ENCODE results near the gene SAP30BP.

SAP30BP gene

GRCh38 chr17:75729351-75729750 is 62.2 kb downstream of the SAP30BP start:
- H3K4me1 ChIP-seq: no peaks in the 10 kb centered on the region
- no peak overlapping the region for H3K4me2 ChIP-seq (ENCODE audit: low read length)
- no peak overlapping the region for H3K4me3 ChIP-seq (ENCODE audit: low read depth, low read length)
- no peak overlapping the region for H3K9ac ChIP-seq
- H3K36me3 ChIP-seq (ENCODE audit: control insufficient read depth, insufficient read depth, low read length): no peaks in the 10 kb centered on the region
- no peaks in the 10 kb centered on the region for H3K79me2 ChIP-seq
- H3K27me3 ChIP-seq (ENCODE audit: control insufficient read depth, insufficient read depth, low read length): no peaks in the 10 kb centered on the region
- H3K9me3 ChIP-seq (ENCODE audit: control insufficient read depth, low read length): no peaks in the 10 kb centered on the region
- TF ChIP-seq CTCF (IDR thresholded peaks at IDR 0.05): no peak
- no peak overlapping the region for H2AFZ ChIP-seq
- H3K27ac ChIP-seq: no peak overlapping the region

DNA sequence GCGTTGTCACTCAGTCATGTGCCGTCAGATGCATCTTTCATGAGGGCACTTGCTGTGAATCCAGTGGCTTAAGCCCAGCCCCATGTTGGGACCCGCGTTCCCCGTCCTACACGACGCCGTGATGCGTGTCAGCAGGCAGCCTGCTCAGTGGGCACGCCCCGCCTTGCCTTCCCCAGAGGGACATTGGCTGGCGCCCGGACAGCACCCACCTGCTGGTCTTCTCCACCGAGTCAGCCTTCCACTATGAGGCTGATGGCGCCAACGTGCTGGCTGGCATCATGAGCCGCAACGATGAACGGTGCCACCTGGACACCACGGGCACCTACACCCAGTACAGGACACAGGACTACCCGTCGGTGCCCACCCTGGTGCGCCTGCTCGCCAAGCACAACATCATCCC is 62.9 kb downstream of the SAP30BP start:
- H3K9ac ChIP-seq: no peak overlapping the region
- H3K27me3 ChIP-seq (ENCODE audit: control insufficient read depth, insufficient read depth, low read length): no peaks in the 10 kb centered on the region
- no peak for TF ChIP-seq CTCF (IDR thresholded peaks at IDR 0.05)
- H3K4me1 ChIP-seq: no peaks in the 10 kb centered on the region
- H3K4me2 ChIP-seq (ENCODE audit: low read length): no peak overlapping the region
- H3K27ac ChIP-seq: no peak overlapping the region
- H3K9me3 ChIP-seq (ENCODE audit: control insufficient read depth, low read length): no peaks in the 10 kb centered on the region
- H3K4me3 ChIP-seq (ENCODE audit: low read depth, low read length): no peak overlapping the region
- H3K79me2 ChIP-seq: no peaks in the 10 kb centered on the region
- H2AFZ ChIP-seq: no peak overlapping the region
- no peaks in the 10 kb centered on the region for H3K36me3 ChIP-seq (ENCODE audit: control insufficient read depth, insufficient read depth, low read length)

DNA sequence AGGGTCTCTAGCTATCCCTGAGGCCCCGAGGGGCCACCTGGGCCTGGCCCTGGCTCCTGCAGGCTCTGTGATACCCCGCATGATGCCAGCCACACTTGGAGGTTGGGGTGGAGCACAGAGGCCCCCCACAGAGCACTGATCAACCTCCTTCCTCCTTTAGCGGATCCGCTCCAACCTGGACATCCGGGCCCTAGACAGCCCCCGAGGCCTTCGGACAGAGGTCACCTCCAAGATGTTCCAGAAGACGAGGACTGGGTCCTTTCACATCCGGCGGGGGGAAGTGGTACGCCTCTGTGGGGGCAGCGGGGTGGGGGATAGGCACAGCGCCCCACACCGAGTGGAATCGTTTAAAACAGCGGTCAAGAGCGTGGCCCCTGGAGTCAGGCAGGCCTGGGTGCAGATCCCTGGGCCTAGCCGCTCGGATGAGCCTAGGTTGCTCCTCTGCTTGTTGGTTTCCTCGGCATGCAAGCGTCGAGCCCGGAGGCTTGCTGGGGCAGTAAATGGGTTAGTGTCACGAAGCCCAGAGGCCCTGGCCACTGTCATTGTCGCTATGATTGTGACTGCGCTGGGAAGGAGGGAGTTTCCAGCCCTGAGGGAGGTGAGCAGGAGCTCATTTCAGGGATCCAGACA is 64.1 kb downstream of the SAP30BP start:
- Histone ChIP-seq H3K9ac (no peak overlapping the region), H3K27ac (no peak overlapping the region), H3K36me3 (ENCODE audit: control insufficient read depth, insufficient read depth, low read length) (no peaks in the 10 kb centered on the region), H3K4me3 (ENCODE audit: low read depth, low read length) (no peak overlapping the region), H3K79me2 (no peaks in the 10 kb centered on the region), H3K4me1 (no peaks in the 10 kb centered on the region), H3K4me2 (ENCODE audit: low read length) (no peak overlapping the region), H3K27me3 (ENCODE audit: control insufficient read depth, insufficient read depth, low read length) (no peaks in the 10 kb centered on the region), H2AFZ (no peak overlapping the region), H3K9me3 (ENCODE audit: control insufficient read depth, low read length) (no peaks in the 10 kb centered on the region)
- no peak for TF ChIP-seq CTCF (IDR thresholded peaks at IDR 0.05)

DNA sequence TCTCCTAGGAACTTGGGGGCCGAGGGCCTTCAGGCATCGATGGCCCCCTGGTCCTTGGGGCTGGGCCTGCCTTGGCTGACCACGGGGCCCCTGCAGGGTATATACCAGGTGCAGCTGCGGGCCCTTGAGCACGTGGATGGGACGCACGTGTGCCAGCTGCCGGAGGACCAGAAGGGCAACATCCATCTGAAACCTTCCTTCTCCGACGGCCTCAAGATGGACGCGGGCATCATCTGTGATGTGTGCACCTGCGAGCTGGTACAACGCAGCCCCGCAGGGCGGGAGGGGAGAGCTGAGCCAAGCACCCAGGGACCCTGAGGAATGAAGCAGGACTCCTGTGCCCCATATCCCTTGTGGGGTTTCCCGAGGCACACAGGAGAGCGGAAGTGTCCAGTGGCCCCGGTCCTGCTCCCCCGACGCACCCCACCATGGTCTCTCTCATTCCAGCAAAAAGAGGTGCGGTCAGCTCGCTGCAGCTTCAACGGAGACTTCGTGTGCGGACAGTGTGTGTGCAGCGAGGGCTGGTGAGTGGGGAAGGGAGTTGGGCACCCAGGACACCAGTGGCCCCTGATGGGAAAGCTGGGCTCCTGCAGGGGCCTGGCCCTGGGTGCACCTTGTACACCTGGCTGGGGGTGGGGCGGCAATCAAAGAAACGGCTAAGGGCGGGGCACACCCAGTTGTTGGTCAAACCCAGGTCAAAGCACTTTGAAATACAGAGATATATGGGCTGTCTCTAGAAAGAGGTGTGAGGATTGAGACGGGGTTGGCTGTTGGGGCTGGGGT is 64.8 kb downstream of the SAP30BP start:
- H3K27me3 ChIP-seq (ENCODE audit: control insufficient read depth, insufficient read depth, low read length): no peaks in the 10 kb centered on the region
- no peaks in the 10 kb centered on the region for H3K9me3 ChIP-seq (ENCODE audit: control insufficient read depth, low read length)
- H2AFZ ChIP-seq: no peak overlapping the region
- H3K4me2 ChIP-seq (ENCODE audit: low read length): no peak overlapping the region
- no peaks in the 10 kb centered on the region for H3K79me2 ChIP-seq
- no peak overlapping the region for H3K27ac ChIP-seq
- no peaks in the 10 kb centered on the region for H3K4me1 ChIP-seq
- H3K36me3 ChIP-seq (ENCODE audit: control insufficient read depth, insufficient read depth, low read length): no peaks in the 10 kb centered on the region
- TF ChIP-seq CTCF (IDR thresholded peaks at IDR 0.05): no peak
- no peak overlapping the region for H3K4me3 ChIP-seq (ENCODE audit: low read depth, low read length)
- no peak overlapping the region for H3K9ac ChIP-seq

All from parathyroid adenoma (tissue), 2 donors.